Right lobe of liver (tissue), 4 donors: ENCODE data around the gene CLEC16A.

ENCODE experiments used
- POLR2A ChIP-seq: fragments of 450-650 bp; IDR thresholded peaks from one replicate; pipeline ENCODE4 v1.6.1; 2017; ENCODE audit warnings: antibody characterized with exemption, mild to moderate bottlenecking
- TF ChIP-seq, protein P1 (sequence below), 4 donors: fragments of 200-600 bp in 3 of 4; fragments of 450-650 bp in 1 of 4; IDR thresholded peaks; one replicate each; pipeline versions ENCODE4 v1.5.1 to v1.8.0; 2016 to 2022; ENCODE audit warnings: antibody characterized with exemption in 4 of 4, mild to moderate bottlenecking in 2 of 4
- donor health status: DM: no; HTN: no; CAD: no.
- donor health status: DM: no; HTN: no; CAD: no.
- donor health status: DM: no; HTN: yes; CAD: no.

DNA sequence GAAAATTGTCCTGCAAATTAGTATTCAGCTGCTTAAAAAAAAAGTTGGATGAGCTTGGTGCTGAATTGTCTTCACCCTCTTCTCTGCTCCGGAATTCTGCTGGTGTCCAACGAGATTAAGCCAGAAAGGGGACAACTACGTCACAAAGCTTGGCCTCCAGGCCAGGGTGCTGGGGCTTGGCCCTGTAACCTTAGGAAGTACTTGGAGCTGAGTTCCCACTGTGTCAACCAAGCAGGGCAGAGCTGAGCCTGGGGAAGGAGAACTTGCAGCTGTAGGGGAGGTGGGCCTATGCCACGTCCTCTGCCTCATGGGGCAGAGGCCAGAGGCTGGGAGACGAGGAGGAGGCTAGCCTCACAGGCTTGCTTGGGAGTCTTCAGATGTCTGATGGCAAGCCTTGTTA is 71.2 kb downstream of the CLEC16A start:
- TF ChIP-seq, protein P1, sequence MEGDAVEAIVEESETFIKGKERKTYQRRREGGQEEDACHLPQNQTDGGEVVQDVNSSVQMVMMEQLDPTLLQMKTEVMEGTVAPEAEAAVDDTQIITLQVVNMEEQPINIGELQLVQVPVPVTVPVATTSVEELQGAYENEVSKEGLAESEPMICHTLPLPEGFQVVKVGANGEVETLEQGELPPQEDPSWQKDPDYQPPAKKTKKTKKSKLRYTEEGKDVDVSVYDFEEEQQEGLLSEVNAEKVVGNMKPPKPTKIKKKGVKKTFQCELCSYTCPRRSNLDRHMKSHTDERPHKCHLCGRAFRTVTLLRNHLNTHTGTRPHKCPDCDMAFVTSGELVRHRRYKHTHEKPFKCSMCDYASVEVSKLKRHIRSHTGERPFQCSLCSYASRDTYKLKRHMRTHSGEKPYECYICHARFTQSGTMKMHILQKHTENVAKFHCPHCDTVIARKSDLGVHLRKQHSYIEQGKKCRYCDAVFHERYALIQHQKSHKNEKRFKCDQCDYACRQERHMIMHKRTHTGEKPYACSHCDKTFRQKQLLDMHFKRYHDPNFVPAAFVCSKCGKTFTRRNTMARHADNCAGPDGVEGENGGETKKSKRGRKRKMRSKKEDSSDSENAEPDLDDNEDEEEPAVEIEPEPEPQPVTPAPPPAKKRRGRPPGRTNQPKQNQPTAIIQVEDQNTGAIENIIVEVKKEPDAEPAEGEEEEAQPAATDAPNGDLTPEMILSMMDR (IDR thresholded peaks at IDR 0.05), result no peak
- TF ChIP-seq POLR2A, result no peak
